ENCODE measurements around the gene TEAD1. TPM values are rescaled to one million over a fixed set of nuclear protein-coding genes. Genes with fewer than 3 reads are reported as not detected.

The TEAD1 gene
- total RNA-seq, 2 donors from 2014 or later = 32.7 to 56.7 TPM

GRCh38 chr11:12721816-12722604 lies 47.8 kb downstream of the TEAD1 start:
- DNase-seq = no peak
- TF ChIP-seq CTCF (IDR thresholded peaks at IDR 0.05) = no peak
- no peaks in the 10 kb centered on the region for H3K27me3 ChIP-seq
- intact Hi-C loops (cut with DNase I) = no loop called here
- H3K4me3 ChIP-seq = no peak overlapping the region
- H3K9me3 ChIP-seq = no peaks in the 10 kb centered on the region
- no peak overlapping the region for H3K9ac ChIP-seq (ENCODE audit: low read depth in 2 of 2, low read length in 2 of 2)
- H3K36me3 ChIP-seq = no peaks in the 10 kb centered on the region
- peaks cover 12% of the 10 kb centered on the region for H3K4me1 ChIP-seq
- no peak overlapping the region for H3K27ac ChIP-seq

GRCh38 chr11:12723421-12724300 lies 49.4 kb downstream of the TEAD1 start:
- peak; percentile 46 for DNase-seq
- no peaks in the 10 kb centered on the region for H3K27me3 ChIP-seq
- peaks cover 12% of the 10 kb centered on the region for H3K4me1 ChIP-seq
- H3K36me3 ChIP-seq = no peaks in the 10 kb centered on the region
- intact Hi-C loops (cut with DNase I) = no loop called here
- no peak for TF ChIP-seq CTCF (IDR thresholded peaks at IDR 0.05)
- H3K4me3 ChIP-seq = no peak overlapping the region
- H3K9me3 ChIP-seq = no peaks in the 10 kb centered on the region
- H3K9ac ChIP-seq (ENCODE audit: low read depth in 2 of 2, low read length in 2 of 2) = peak overlapping the region in 1 of 2 donors; percentile 66
- peak overlapping the region; percentile 91 for H3K27ac ChIP-seq

GRCh38 chr11:12724301-12725054 lies 50.3 kb downstream of the TEAD1 start:
- peak overlapping the region; percentile 50 to 66 for H3K9ac ChIP-seq (ENCODE audit: low read depth in 2 of 2, low read length in 2 of 2)

GRCh38 chr11:12725055-12725862 lies 51.0 kb downstream of the TEAD1 start:
- H3K9ac ChIP-seq (ENCODE audit: low read depth in 2 of 2, low read length in 2 of 2) = peak overlapping the region in 1 of 2 donors; percentile 66

More at GRCh38 chr11:12724301-12725054, 50.3 kb downstream of the TEAD1 start:
- H3K4me1 ChIP-seq = peaks cover 12% of the 10 kb centered on the region
- intact Hi-C loops (cut with DNase I) = no loop called here
- DNase-seq = peak; percentile 94
- H3K4me3 ChIP-seq = no peak overlapping the region
- TF ChIP-seq CTCF (IDR thresholded peaks at IDR 0.05) = no peak
- H3K27ac ChIP-seq = peak overlapping the region; percentile 91
- no peaks in the 10 kb centered on the region for H3K9me3 ChIP-seq
- H3K36me3 ChIP-seq = no peaks in the 10 kb centered on the region
- no peaks in the 10 kb centered on the region for H3K27me3 ChIP-seq

More at GRCh38 chr11:12725055-12725862, 51.0 kb downstream of the TEAD1 start:
- H3K4me1 ChIP-seq = peaks cover 12% of the 10 kb centered on the region
- no peak for TF ChIP-seq CTCF (IDR thresholded peaks at IDR 0.05)
- H3K36me3 ChIP-seq = no peaks in the 10 kb centered on the region
- H3K27ac ChIP-seq = peak overlapping the region; percentile 91
- H3K27me3 ChIP-seq = no peaks in the 10 kb centered on the region
- intact Hi-C loops (cut with DNase I) = no loop called here
- no peak for DNase-seq
- H3K9me3 ChIP-seq = no peaks in the 10 kb centered on the region
- H3K4me3 ChIP-seq = no peak overlapping the region

Data from colonic mucosa (tissue), 4 donors.